ENCODE results near the gene CREB3L4.

DNA sequence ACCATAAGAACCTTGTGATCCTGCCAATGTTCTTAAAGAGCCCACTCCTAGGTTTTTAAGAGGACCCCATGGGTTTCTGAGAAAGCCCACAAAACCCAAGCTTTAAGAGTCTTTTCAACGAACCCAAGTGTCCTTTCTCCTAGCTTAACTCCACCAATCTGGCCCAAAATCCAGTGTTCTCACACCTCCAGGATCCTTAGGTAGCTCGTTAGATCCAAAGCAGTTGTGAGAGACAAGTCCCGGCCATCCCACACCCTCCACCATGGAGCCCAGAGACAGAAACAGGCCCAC is 22.9 kb upstream of the CREB3L4 start:
- no peak for TF ChIP-seq POLR2AphosphoS5 (IDR thresholded peaks at IDR 0.05; ENCODE audit: low read depth, low read length)
- TF ChIP-seq POLR2A (IDR thresholded peaks at IDR 0.05; ENCODE audit: low read depth, low read length) = no peak
